ENCODE measurements around the gene FGF7.

- TF ChIP-seq, protein P1, sequence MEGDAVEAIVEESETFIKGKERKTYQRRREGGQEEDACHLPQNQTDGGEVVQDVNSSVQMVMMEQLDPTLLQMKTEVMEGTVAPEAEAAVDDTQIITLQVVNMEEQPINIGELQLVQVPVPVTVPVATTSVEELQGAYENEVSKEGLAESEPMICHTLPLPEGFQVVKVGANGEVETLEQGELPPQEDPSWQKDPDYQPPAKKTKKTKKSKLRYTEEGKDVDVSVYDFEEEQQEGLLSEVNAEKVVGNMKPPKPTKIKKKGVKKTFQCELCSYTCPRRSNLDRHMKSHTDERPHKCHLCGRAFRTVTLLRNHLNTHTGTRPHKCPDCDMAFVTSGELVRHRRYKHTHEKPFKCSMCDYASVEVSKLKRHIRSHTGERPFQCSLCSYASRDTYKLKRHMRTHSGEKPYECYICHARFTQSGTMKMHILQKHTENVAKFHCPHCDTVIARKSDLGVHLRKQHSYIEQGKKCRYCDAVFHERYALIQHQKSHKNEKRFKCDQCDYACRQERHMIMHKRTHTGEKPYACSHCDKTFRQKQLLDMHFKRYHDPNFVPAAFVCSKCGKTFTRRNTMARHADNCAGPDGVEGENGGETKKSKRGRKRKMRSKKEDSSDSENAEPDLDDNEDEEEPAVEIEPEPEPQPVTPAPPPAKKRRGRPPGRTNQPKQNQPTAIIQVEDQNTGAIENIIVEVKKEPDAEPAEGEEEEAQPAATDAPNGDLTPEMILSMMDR (IDR thresholded peaks at IDR 0.05; ENCODE audit: poor library complexity, severe bottlenecking): no peak
- TF ChIP-seq REST (IDR thresholded peaks at IDR 0.05; ENCODE audit: borderline replicate concordance) (no peak), EZH2 (IDR thresholded peaks at IDR 0.05; ENCODE audit: borderline replicate concordance, insufficient read depth, low read length, poor library complexity, severe bottlenecking) (no peak), MXI1 (conservative IDR thresholded peaks at IDR 0.05; ENCODE audit: poor library complexity, severe bottlenecking) (no peak), SMC3 (conservative IDR thresholded peaks at IDR 0.05; ENCODE audit: poor library complexity) (no peak), POLR2AphosphoS5 (IDR thresholded peaks at IDR 0.05) (no peak), EP300 (conservative IDR thresholded peaks at IDR 0.05; ENCODE audit: poor library complexity, severe bottlenecking) (no peak), RAD21 (conservative IDR thresholded peaks at IDR 0.05) (no peak)
Measured at GRCh38 chr15:49423901-49424550, 984 bp downstream of the FGF7 start.
